Gastroesophageal sphincter (tissue), 4 donors: ENCODE measurements around the gene CNGB1. TPM values are rescaled to one million over a fixed set of nuclear protein-coding genes. Genes with fewer than 3 reads are reported as not detected.

ENCODE experiments used
- ATAC-seq: fragments of 150-250 bp; one replicate; pipeline ENCODE4 v1.9.1; 2016; ENCODE audit warnings: mild to moderate bottlenecking, moderate library complexity
- H3K27ac ChIP-seq, 4 donors: fragments of 200-600 bp; sonication (generic) in 3 of 4; 1 replicate in 3 of 4; 2 replicates in 1 of 4; pipeline ENCODE4 v1.5.1; 2016 to 2019
- H3K27me3 ChIP-seq: fragments of 200-600 bp; sonication (generic); one replicate; pipeline ENCODE4 v1.5.1; 2019
- H3K36me3 ChIP-seq, 2 donors: fragments of 200-600 bp; sonication (generic); one replicate each; pipeline ENCODE4 v1.5.1; 2019; ENCODE audit warnings: control low read depth in 1 of 2
- H3K4me1 ChIP-seq, 3 donors: fragments of 200-600 bp; sonication (generic); 1 replicate in 2 of 3; 2 replicates in 1 of 3; pipeline ENCODE4 v1.5.1; 2016 to 2019; ENCODE audit warnings: control low read depth in 2 of 3
- H3K4me3 ChIP-seq, 2 donors: fragments of 200-600 bp; sonication (generic); one replicate each; pipeline ENCODE4 v1.5.1; 2019; ENCODE audit warnings: mild to moderate bottlenecking in 1 of 2, moderate library complexity in 1 of 2
- H3K9me3 ChIP-seq, 3 donors: fragments of 200-600 bp; sonication (generic); one replicate each; pipeline ENCODE4 v1.5.1; 2017 to 2019; ENCODE audit warnings: control low read depth in 2 of 3
- CTCF ChIP-seq, 4 experiments: fragments of 200-600 bp in 2 of 4; fragments of 450-650 bp in 2 of 4; sonication (generic) in 1 of 4; IDR thresholded peaks; one replicate each; pipeline ENCODE4 v1.5.1; 2017 to 2019; ENCODE audit warnings: antibody characterized with exemption in 4 of 4, mild to moderate bottlenecking in 2 of 4, moderate library complexity in 2 of 4
- EP300 ChIP-seq: sonication (generic); formaldehyde crosslinking; IDR thresholded peaks from one replicate; pipeline ENCODE4 v1.6.1; 2017; ENCODE audit warnings: antibody characterized with exemption, mild to moderate bottlenecking
- POLR2A ChIP-seq, 2 donors: fragments of 450-650 bp; IDR thresholded peaks; one replicate each; pipeline ENCODE4 v1.6.1; 2017; ENCODE audit warnings: antibody characterized with exemption in 2 of 2, mild to moderate bottlenecking in 2 of 2, moderate library complexity in 1 of 2
- POLR2AphosphoS5 ChIP-seq: sonication (generic); formaldehyde crosslinking; IDR thresholded peaks from one replicate; pipeline ENCODE4 v1.6.1; 2017; ENCODE audit warnings: antibody characterized with exemption
- WGBS, 2 donors: methylation state at CpG; one replicate each; pipeline ENCODE4 v1.1.5; 2018; ENCODE audit warnings: low coverage in 1 of 2; 5-methylcytosine and 5-hydroxymethylcytosine counted together
- total RNA-seq, 4 donors: library from RNA; depleted of rRNA; stranded (reverse); fragments of >200 nt; gene quantifications; one replicate each; pipeline ENCODE4 v1.1.0, GENCODE V29; 2016

CNGB1 gene
- total RNA-seq, 4 donors from 2014 or later: 0.15 to 0.67 TPM; not detected in 2

GRCh38 chr16:57971848-57972247, 920 bp upstream of the CNGB1 start:
- H3K27me3 ChIP-seq: peaks cover 5% of the 10 kb centered on the region
- TF ChIP-seq POLR2AphosphoS5 (no peak), POLR2A (IDR thresholded peaks at IDR 0.05) (no peak), CTCF (IDR thresholded peaks at IDR 0.05) (no peak), EP300 (no peak)
- H3K9me3 ChIP-seq: no peaks in the 10 kb centered on the region
- 85% methylated on average over 1 of the region's 1 CpG; no CpG with 5 or more reads in 1 of the 2 donors for WGBS, 2 donors
- no peak overlapping the region for H3K4me3 ChIP-seq
- no peak overlapping the region for H3K27ac ChIP-seq
- H3K4me1 ChIP-seq: peaks cover 0 to 11% (median 8%) of the 10 kb centered on the region in 3 donors
- no peak for ATAC-seq
- no peaks in the 10 kb centered on the region for H3K36me3 ChIP-seq

GRCh38 chr16:57970319-57970718, 609 bp downstream of the CNGB1 start:
- peaks cover 5% of the 10 kb centered on the region for H3K27me3 ChIP-seq
- WGBS, 2 donors: 65 to 75% methylated on average over 5 to 12 of the region's 13 CpGs
- no peak overlapping the region for H3K27ac ChIP-seq
- no peak overlapping the region for H3K4me3 ChIP-seq
- H3K36me3 ChIP-seq: no peaks in the 10 kb centered on the region
- H3K9me3 ChIP-seq: no peaks in the 10 kb centered on the region
- TF ChIP-seq POLR2AphosphoS5 (no peak), CTCF (IDR thresholded peaks at IDR 0.05) (no peak), POLR2A (IDR thresholded peaks at IDR 0.05) (no peak), EP300 (no peak)
- no peaks in the 10 kb centered on the region for H3K4me1 ChIP-seq
- ATAC-seq: no peak

- no peak overlapping the region for H3K27ac ChIP-seq
- 82 to 88% methylated on average over 8 to 9 of the region's 10 CpGs for WGBS, 2 donors
Observed at GRCh38 chr16:57969451-57970123, 1.3 kb downstream of the CNGB1 start.

GRCh38 chr16:57967916-57968315, 3.0 kb downstream of the CNGB1 start:
- H3K4me3 ChIP-seq: no peak overlapping the region
- ATAC-seq: no peak
- H3K9me3 ChIP-seq: no peaks in the 10 kb centered on the region
- TF ChIP-seq EP300 (no peak), CTCF (IDR thresholded peaks at IDR 0.05) (no peak), POLR2AphosphoS5 (no peak), POLR2A (IDR thresholded peaks at IDR 0.05) (no peak)
- H3K36me3 ChIP-seq: no peaks in the 10 kb centered on the region
- no peaks in the 10 kb centered on the region for H3K4me1 ChIP-seq
- no peak overlapping the region for H3K27ac ChIP-seq
- peaks cover 5% of the 10 kb centered on the region for H3K27me3 ChIP-seq

More at GRCh38 chr16:57969451-57970123, 1.3 kb downstream of the CNGB1 start:
- no peak for ATAC-seq
- Histone ChIP-seq H3K4me3 (no peak overlapping the region), H3K9me3 (no peaks in the 10 kb centered on the region), H3K4me1 (no peaks in the 10 kb centered on the region), H3K27me3 (peaks cover 5% of the 10 kb centered on the region), H3K36me3 (no peaks in the 10 kb centered on the region)
- TF ChIP-seq POLR2A (IDR thresholded peaks at IDR 0.05) (no peak), POLR2AphosphoS5 (no peak), CTCF (IDR thresholded peaks at IDR 0.05) (no peak)

GRCh38 chr16:57966986-57967385, 3.9 kb downstream of the CNGB1 start:
- peaks cover under 1% of the 10 kb centered on the region for H3K27me3 ChIP-seq
- TF ChIP-seq CTCF (IDR thresholded peaks at IDR 0.05) (no peak), EP300 (no peak), POLR2AphosphoS5 (no peak), POLR2A (IDR thresholded peaks at IDR 0.05) (no peak)
- 81% methylated on average over 9 of the region's 9 CpGs; no CpG with 5 or more reads in 1 of the 2 donors for WGBS, 2 donors
- H3K4me1 ChIP-seq: no peaks in the 10 kb centered on the region
- ATAC-seq: no peak
- H3K27ac ChIP-seq: no peak overlapping the region
- no peaks in the 10 kb centered on the region for H3K9me3 ChIP-seq
- no peaks in the 10 kb centered on the region for H3K36me3 ChIP-seq
- H3K4me3 ChIP-seq: no peak overlapping the region
